GM12878 (cell line): Measurements from ENCODE around the gene TOMM40L.

ENCODE experiments used
- ATF7 ChIP-seq: fragments of 450-650 bp; IDR thresholded peaks from 2 replicates; pipeline ENCODE4 v1.6.1; 2016; ENCODE audit warnings: low read depth, mild to moderate bottlenecking
- EZH2 ChIP-seq: IDR thresholded peaks from 2 replicates; pipeline ENCODE4 v1.6.1; 2012; ENCODE audit warnings: low read depth, mild to moderate bottlenecking, control low read depth, inconsistent platforms, low read length, borderline replicate concordance; ENCODE audit not compliant: control insufficient read depth
- FOXM1 ChIP-seq: IDR thresholded peaks from 2 replicates; pipeline ENCODE4 v1.6.1; 2012; ENCODE audit warnings: low read depth, mild to moderate bottlenecking, inconsistent platforms, low read length, moderate library complexity
- GABPA ChIP-seq: IDR thresholded peaks from 2 replicates; pipeline ENCODE4 v1.6.1; 2014; ENCODE audit warnings: antibody characterized with exemption, low read depth, mild to moderate bottlenecking, inconsistent platforms
- HCFC1 ChIP-seq: fragments of 150-350 bp; IDR thresholded peaks from 2 replicates; pipeline ENCODE4 v1.6.1; 2014; ENCODE audit warnings: low read length
- HDAC6 ChIP-seq: fragments of 200-600 bp; sonication (generic); IDR thresholded peaks from one replicate; pipeline ENCODE4 v1.8.0; 2017; ENCODE audit warnings: antibody characterized with exemption; ENCODE audit not compliant: unreplicated experiment
- POLR2A ChIP-seq: IDR thresholded peaks from 2 replicates; pipeline ENCODE4 v1.6.1; 2011; ENCODE audit warnings: low read depth, mild to moderate bottlenecking, low read length
- POLR2AphosphoS5 ChIP-seq: IDR thresholded peaks from 2 replicates; pipeline ENCODE4 v1.6.1; 2011; ENCODE audit warnings: mild to moderate bottlenecking, low read length, inconsistent platforms
- RFX5 ChIP-seq: IDR thresholded peaks from 2 replicates; pipeline ENCODE4 v1.6.1; 2011; ENCODE audit warnings: low read depth, low read length, improper control_type of control experiment
- SREBF2 ChIP-seq: IDR thresholded peaks from 2 replicates; pipeline ENCODE4 v1.6.1; 2012; ENCODE audit warnings: mild to moderate bottlenecking, low read length
- TAF1 ChIP-seq: IDR thresholded peaks from 2 replicates; pipeline ENCODE4 v1.6.1; 2011; ENCODE audit warnings: mild to moderate bottlenecking, low read depth, low read length, borderline replicate concordance
- ZNF384 ChIP-seq: IDR thresholded peaks from 2 replicates; pipeline ENCODE4 v1.6.1; 2012; ENCODE audit warnings: low read depth, mild to moderate bottlenecking, low read length, improper control_type of control experiment, borderline replicate concordance
- ZSCAN29 ChIP-seq: fragments of 450-650 bp; IDR thresholded peaks from 2 replicates; pipeline ENCODE4 v1.6.1; 2017; ENCODE audit warnings: mild to moderate bottlenecking, moderate library complexity
- TF ChIP-seq, protein P1 (sequence below), 3 experiments: IDR thresholded peaks in 2 of 3; conservative IDR thresholded peaks in 1 of 3; 2 replicates each; pipeline ENCODE4 v1.5.1; 2011; ENCODE audit warnings: low read depth in 3 of 3, low read length in 3 of 3, mild to moderate bottlenecking in 3 of 3, control low read depth in 2 of 3, moderate library complexity in 2 of 3, inconsistent platforms in 1 of 3, mixed read lengths in 1 of 3; ENCODE audit not compliant: control insufficient read depth in 2 of 3, insufficient read depth in 1 of 3; ENCODE audit errors: extremely low read depth in 1 of 3

DNA sequence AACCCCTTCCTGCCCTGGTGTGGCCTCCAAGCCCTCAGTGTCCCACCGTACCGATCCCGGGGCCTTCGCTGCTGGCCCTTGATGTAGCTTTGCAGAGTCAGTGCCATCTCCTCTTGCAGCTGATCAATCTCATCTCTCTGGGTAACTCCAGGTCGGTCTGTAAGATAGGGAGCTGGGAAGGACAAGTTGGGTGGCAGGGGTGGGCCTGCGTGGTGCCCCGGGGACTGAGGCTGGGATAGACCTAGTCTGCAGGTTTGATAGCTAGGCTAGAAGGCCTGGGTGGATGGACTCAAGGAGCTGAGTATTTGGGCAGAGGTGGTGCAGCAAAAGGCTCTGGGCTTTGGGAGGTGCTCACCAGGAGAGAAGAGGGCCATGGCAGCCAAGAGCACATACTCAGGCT, 4.9 kb downstream of the TOMM40L start:
- TF ChIP-seq POLR2A: no peak
- no peak for TF ChIP-seq POLR2AphosphoS5
- TF ChIP-seq ZSCAN29: no peak
- TF ChIP-seq ZNF384: no peak
- TF ChIP-seq, protein P1, sequence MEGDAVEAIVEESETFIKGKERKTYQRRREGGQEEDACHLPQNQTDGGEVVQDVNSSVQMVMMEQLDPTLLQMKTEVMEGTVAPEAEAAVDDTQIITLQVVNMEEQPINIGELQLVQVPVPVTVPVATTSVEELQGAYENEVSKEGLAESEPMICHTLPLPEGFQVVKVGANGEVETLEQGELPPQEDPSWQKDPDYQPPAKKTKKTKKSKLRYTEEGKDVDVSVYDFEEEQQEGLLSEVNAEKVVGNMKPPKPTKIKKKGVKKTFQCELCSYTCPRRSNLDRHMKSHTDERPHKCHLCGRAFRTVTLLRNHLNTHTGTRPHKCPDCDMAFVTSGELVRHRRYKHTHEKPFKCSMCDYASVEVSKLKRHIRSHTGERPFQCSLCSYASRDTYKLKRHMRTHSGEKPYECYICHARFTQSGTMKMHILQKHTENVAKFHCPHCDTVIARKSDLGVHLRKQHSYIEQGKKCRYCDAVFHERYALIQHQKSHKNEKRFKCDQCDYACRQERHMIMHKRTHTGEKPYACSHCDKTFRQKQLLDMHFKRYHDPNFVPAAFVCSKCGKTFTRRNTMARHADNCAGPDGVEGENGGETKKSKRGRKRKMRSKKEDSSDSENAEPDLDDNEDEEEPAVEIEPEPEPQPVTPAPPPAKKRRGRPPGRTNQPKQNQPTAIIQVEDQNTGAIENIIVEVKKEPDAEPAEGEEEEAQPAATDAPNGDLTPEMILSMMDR (IDR thresholded peaks at IDR 0.05 in 2 of 3, conservative IDR thresholded peaks at IDR 0.05 in 1 of 3; ENCODE audit: control insufficient read depth in 2 of 3, extremely low read depth in 1 of 3, insufficient read depth in 1 of 3, low read depth in 3 of 3, low read length in 3 of 3): no peak
- no peak for TF ChIP-seq EZH2
- TF ChIP-seq ATF7: no peak
- no peak for TF ChIP-seq TAF1
- TF ChIP-seq GABPA: no peak
- no peak for TF ChIP-seq SREBF2
- TF ChIP-seq FOXM1: no peak
- no peak for TF ChIP-seq HCFC1
- no peak for TF ChIP-seq HDAC6
- TF ChIP-seq RFX5: no peak
